SU-DHL-6 (cell line): ENCODE results near the gene TLN1.
A peak's percentile ranks its signal among the peaks of the same experiment; 100 is the strongest.

ENCODE experiments used
- H2AFZ ChIP-seq: fragments of 200-600 bp; sonication (generic); 2 replicates; pipeline ENCODE4 v1.6.1; 2014; ENCODE audit warnings: low read depth, mild to moderate bottlenecking, moderate library complexity, mixed read lengths, antibody characterized with exemption, low read length; ENCODE audit not compliant: severe bottlenecking
- H3F3A ChIP-seq: fragments of 200-600 bp; shearing (Covaris generic); 2 replicates; pipeline ENCODE4 v1.6.0; 2016; ENCODE audit warnings: antibody characterized with exemption, mild to moderate bottlenecking; ENCODE audit not compliant: insufficient read depth
- H3K27ac ChIP-seq: fragments of 200-600 bp; sonication (generic); 2 replicates; pipeline ENCODE4 v1.5.1; 2016; ENCODE audit warnings: low read depth, mild to moderate bottlenecking, low read length, moderate library complexity, mixed read lengths
- H3K27me3 ChIP-seq: fragments of 200-600 bp; sonication (generic), shearing (Covaris generic); 2 replicates; pipeline ENCODE4 v1.6.0; 2014; ENCODE audit warnings: mild to moderate bottlenecking, low read length
- H3K36me3 ChIP-seq: fragments of 200-600 bp; sonication (generic); 2 replicates; pipeline ENCODE4 v1.6.1; 2014; ENCODE audit warnings: mild to moderate bottlenecking, low read length, mixed read lengths
- H3K4me2 ChIP-seq: fragments of 300-600, 200-600 bp; shearing (Covaris generic), sonication (generic); 2 replicates; pipeline ENCODE4 v1.6.0; 2014; ENCODE audit warnings: low read length, low read depth, mild to moderate bottlenecking; ENCODE audit not compliant: poor library complexity, severe bottlenecking
- H3K4me3 ChIP-seq: fragments of 200-600 bp; sonication (generic); 2 replicates; pipeline ENCODE4 v1.5.1; 2014; ENCODE audit warnings: antibody characterized with exemption, low read length, mild to moderate bottlenecking, mixed read lengths; ENCODE audit not compliant: insufficient read depth, poor library complexity, severe bottlenecking
- H3K79me2 ChIP-seq: fragments of 200-600 bp; sonication (generic); 2 replicates; pipeline ENCODE4 v1.6.1; 2014; ENCODE audit warnings: mild to moderate bottlenecking, low read length, moderate library complexity; ENCODE audit not compliant: insufficient read depth
- H3K9ac ChIP-seq: fragments of 200-600 bp; sonication (generic); 2 replicates; pipeline ENCODE4 v1.7.0; 2014; ENCODE audit warnings: mild to moderate bottlenecking, low read length
- H3K9me2 ChIP-seq: fragments of 200-600 bp; sonication (generic); replicated peaks from 2 replicates; pipeline ENCODE4 v1.6.1; 2014; ENCODE audit warnings: low read length; ENCODE audit not compliant: insufficient read depth
- H3K9me3 ChIP-seq: fragments of 200-600 bp; sonication (generic); 2 replicates; pipeline ENCODE4 v1.6.1; 2014; ENCODE audit warnings: low read length, mixed read lengths; ENCODE audit not compliant: insufficient read depth
- H4K20me1 ChIP-seq: fragments of 200-600 bp; sonication (generic); 2 replicates; pipeline ENCODE4 v1.6.1; 2014; ENCODE audit warnings: low read depth, mild to moderate bottlenecking, antibody characterized with exemption, low read length, moderate library complexity, mixed read lengths
- EZH2phosphoT487 ChIP-seq: fragments of 200-600 bp; sonication (generic), shearing (Covaris generic); conservative IDR thresholded peaks from 2 replicates; pipeline ENCODE4 v1.6.1; 2018; ENCODE audit warnings: mild to moderate bottlenecking, antibody characterized with exemption, low read length, moderate library complexity, mixed read lengths
- TF ChIP-seq, protein P1 (sequence below): fragments of 200-600 bp; sonication (generic); IDR thresholded peaks from one replicate; pipeline ENCODE4 v1.5.1; 2017; ENCODE audit warnings: antibody characterized with exemption, mild to moderate bottlenecking, low read length, moderate library complexity; ENCODE audit not compliant: insufficient read depth, poor library complexity, severe bottlenecking

Gene TLN1

DNA sequence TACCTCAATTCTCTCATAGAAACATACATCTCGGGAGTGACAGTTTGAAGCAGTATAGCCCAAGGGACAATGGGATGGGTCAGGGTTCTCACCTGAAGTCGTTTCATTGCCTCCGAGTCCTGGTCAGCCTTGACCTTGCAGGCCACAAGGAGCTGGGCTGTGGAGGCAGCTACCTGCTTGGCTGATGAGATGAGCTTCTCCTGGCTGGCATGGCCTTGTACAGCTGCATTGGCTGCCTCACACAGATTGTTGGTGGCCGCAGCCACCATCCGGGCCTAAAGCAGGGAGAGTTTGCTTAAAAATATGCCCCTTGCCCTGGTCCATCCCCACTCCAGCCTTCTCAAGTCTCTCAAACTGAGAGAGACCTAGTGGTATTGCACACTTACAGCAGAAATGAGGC lies 33.8 kb downstream of the TLN1 start:
- no peaks in the 10 kb centered on the region for H3K9me2 ChIP-seq
- H3K36me3 ChIP-seq, result peaks cover 20% of the 10 kb centered on the region; the same call in 1 of the 2 replicates
- no peak overlapping the region for H3K9ac ChIP-seq
- H3K79me2 ChIP-seq, result no peaks in the 10 kb centered on the region
- H3K4me2 ChIP-seq, result no peak overlapping the region
- TF ChIP-seq EZH2phosphoT487, result no peak
- TF ChIP-seq, protein P1, sequence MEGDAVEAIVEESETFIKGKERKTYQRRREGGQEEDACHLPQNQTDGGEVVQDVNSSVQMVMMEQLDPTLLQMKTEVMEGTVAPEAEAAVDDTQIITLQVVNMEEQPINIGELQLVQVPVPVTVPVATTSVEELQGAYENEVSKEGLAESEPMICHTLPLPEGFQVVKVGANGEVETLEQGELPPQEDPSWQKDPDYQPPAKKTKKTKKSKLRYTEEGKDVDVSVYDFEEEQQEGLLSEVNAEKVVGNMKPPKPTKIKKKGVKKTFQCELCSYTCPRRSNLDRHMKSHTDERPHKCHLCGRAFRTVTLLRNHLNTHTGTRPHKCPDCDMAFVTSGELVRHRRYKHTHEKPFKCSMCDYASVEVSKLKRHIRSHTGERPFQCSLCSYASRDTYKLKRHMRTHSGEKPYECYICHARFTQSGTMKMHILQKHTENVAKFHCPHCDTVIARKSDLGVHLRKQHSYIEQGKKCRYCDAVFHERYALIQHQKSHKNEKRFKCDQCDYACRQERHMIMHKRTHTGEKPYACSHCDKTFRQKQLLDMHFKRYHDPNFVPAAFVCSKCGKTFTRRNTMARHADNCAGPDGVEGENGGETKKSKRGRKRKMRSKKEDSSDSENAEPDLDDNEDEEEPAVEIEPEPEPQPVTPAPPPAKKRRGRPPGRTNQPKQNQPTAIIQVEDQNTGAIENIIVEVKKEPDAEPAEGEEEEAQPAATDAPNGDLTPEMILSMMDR, result no peak
- H3K4me3 ChIP-seq, result no peak overlapping the region
- H3F3A ChIP-seq, result no peaks in the 10 kb centered on the region
- H3K27ac ChIP-seq, result no peak overlapping the region
- H2AFZ ChIP-seq, result no peak overlapping the region
- no peaks in the 10 kb centered on the region for H3K9me3 ChIP-seq
- H3K27me3 ChIP-seq, result no peaks in the 10 kb centered on the region
- H4K20me1 ChIP-seq, result no peaks in the 10 kb centered on the region

DNA sequence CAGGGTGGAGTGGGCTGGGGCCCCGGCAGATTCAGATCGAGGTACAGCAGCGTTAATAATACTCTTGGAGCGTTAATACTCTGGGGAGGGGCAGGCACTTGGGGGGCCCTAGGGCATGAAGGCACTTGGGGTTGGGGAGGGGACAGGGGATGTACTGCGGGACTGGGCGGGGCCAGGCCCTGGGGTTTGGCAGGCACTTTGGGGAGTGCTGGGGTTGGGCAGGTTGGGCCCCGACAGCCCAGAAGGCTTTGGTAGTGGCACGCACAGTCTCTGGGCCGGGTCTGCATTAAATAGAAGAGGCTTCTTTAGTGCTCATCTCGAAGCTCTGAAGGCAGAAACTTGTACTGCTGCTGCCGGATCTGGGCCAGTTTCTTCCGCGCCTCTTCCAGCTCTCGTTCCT lies 34.5 kb downstream of the TLN1 start:
- H3K79me2 ChIP-seq, result no peaks in the 10 kb centered on the region
- no peaks in the 10 kb centered on the region for H4K20me1 ChIP-seq
- H3K4me2 ChIP-seq, result no peak overlapping the region
- no peak for TF ChIP-seq EZH2phosphoT487
- TF ChIP-seq, protein P1, result no peak
- no peaks in the 10 kb centered on the region for H3K9me3 ChIP-seq
- no peak overlapping the region for H3K9ac ChIP-seq
- no peak overlapping the region for H2AFZ ChIP-seq
- no peak overlapping the region for H3K27ac ChIP-seq
- H3F3A ChIP-seq, result no peaks in the 10 kb centered on the region
- H3K4me3 ChIP-seq, result no peak overlapping the region
- peaks cover 20% of the 10 kb centered on the region; the same call in 1 of the 2 replicates for H3K36me3 ChIP-seq
- no peaks in the 10 kb centered on the region for H3K9me2 ChIP-seq
- H3K27me3 ChIP-seq, result no peaks in the 10 kb centered on the region

DNA sequence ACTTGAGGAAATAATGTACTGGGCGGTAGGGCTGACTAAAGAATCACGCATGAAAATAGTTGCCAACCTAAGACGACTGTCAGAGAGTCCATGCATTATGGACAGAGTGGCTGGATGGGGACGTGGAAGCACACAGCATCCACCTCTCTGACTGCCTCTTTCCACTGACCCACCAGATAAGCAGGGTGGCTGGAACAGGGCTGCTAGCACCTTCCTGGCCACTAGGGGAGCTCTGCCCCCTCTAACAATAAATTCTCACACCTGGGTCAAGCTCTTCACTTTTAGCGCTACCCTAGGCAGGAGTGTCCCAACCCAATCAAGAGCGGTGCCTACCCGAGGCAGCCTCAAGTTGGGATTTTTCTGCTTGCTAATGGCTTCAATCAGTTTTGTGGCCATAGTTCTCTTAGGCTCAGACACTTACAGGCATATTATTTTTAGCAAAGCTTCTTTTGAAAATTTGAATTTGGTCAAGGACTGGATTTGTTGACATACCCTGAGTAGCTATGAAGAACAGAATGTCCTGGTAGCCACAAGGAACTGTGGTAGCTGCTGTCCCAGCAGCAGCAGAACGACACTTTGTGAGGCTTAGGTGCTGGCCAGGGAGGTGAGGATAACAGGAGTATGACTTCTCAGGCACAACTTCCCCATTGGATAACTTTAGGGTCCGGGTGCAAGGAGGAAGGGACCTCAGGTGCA lies 35.3 kb downstream of the TLN1 start:
- no peak overlapping the region for H3K4me2 ChIP-seq
- no peak overlapping the region for H3K9ac ChIP-seq
- no peaks in the 10 kb centered on the region for H3K9me3 ChIP-seq
- no peak for TF ChIP-seq EZH2phosphoT487
- TF ChIP-seq, protein P1, result peak; percentile 95
- H3K36me3 ChIP-seq, result peaks cover 14% of the 10 kb centered on the region; the same call in 1 of the 2 replicates
- H4K20me1 ChIP-seq, result no peaks in the 10 kb centered on the region
- H2AFZ ChIP-seq, result no peak overlapping the region
- H3K79me2 ChIP-seq, result no peaks in the 10 kb centered on the region
- H3K27me3 ChIP-seq, result no peaks in the 10 kb centered on the region
- H3K9me2 ChIP-seq, result no peaks in the 10 kb centered on the region
- no peak overlapping the region for H3K4me3 ChIP-seq
- H3F3A ChIP-seq, result no peaks in the 10 kb centered on the region
- no peak overlapping the region for H3K27ac ChIP-seq
